ENCODE data around the gene ANG.
"Not testable (repeated sequence)": the region's sequence is repeated elsewhere in the genome, so short reads cannot be mapped to it uniquely, and the experiment has no call there.

ANG gene

DNA sequence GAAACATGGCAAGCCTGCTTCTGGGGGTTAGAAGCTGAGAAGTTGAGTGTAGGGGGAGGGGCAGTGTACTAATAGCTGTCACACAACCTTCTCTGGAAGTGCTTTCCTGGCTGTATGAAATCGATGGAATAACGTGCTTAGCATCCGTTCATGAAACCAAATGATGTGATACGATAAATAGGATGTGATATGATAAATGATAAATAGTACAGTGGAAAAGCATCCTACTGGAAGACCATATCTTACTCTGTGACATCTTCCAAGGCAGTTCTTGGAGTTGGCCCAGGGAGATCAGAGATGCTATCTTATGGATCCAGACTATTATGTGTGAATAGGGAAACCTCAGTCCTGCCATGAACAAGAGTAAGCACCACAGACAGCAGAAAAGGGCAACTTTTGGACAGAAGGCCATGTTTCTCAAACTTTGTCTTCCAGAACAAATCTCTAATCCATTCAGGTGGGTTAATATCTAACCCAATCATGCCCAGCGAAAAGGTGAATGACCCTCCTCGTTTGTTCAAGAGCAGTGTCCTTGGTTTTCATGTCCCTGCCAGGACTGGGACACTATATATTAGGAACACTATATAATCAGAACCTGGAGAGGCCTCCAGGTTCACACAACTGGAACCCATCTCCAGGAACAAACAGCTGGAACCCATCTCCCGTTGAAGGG is at the start of gene ANG:
Gene ANG, plus strand, starts transcription at position 598 of the 673 bp plus-strand sequence. CDS start 4,801 bp downstream, outside the sequence.
- no peak for DNase-seq

DNA sequence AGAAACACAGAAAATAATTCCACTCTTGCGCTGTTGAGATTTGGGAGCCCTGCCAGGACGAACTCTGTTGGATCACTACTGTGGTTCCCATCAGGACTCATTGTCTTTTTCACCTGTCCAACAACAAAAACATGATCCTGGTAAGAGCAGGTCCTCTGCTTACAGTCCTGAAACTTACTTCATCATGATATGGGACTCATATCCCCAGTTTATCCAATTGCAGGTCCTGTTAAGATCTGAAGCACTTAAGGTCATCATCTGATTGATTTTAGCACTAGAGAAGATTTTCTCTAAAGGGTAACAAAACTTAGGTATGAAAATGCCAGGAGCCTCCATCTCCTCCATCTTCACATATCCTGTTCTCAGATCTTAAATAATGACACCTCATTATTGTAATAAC is 47.0 kb upstream of the ANG start, which contains the start of gene OR6S1:
Gene OR6S1, minus strand, starts transcription at position 101 of the 400 bp plus-strand sequence. Its CDS starts 0 bp downstream, at position 101.
- no peak for DNase-seq

DNA sequence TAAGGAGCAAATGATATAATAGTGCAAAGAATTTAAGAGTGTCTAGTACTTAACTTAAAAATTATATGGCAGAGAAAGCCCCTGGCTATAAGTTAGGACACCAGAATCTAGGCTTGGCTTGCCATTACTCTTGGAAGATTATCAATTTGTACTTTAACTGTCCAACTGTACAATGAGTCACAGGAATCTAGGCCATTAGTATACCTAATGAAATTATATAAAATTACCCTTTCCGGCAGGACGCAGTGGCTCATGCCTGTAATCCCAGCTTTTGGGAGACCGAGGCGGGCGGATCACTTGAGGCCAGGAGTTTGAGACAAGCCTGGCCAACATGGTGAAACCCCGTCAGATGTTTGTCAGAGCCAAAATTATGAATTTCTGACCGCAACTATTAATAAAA is 46.4 kb upstream of the ANG start:
- DNase-seq, result no peak

DNA sequence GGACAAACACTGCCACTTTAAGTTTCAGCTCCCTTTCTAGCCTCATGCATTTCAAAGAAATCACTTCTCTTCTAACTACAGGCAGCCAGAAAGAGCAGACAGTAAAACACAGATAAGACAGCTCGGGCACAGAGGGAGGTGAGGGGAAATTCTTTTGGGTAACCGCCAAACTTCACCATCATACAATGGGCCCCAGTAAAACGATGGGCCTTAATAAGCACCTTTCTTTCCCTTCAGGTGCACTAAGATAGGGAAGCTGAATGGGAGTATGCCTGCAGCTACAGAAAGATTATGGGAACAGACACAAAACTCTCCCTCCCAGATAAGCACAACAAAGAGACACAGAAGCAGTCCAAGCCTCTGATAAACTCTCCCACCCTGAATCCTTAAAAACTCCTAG is 45.8 kb upstream of the ANG start:
- not testable (repeated sequence) for DNase-seq

GRCh38 chr14:20644520-20644919 is 44.0 kb upstream of the ANG start:
- no peak for DNase-seq

- no peak for DNase-seq
Measured at GRCh38 chr14:20645481-20645880, 43.1 kb upstream of the ANG start.

- no peak for DNase-seq
Measured at GRCh38 chr14:20652996-20653975, 35.3 kb upstream of the ANG start.

- DNase-seq, result no peak
Measured at GRCh38 chr14:20655851-20656250, 32.7 kb upstream of the ANG start.

- no peak for DNase-seq
Measured at GRCh38 chr14:20656274-20656673, 32.3 kb upstream of the ANG start.

GRCh38 chr14:20657216-20658211 is 31.1 kb upstream of the ANG start:
- DNase-seq, result no peak

DNA sequence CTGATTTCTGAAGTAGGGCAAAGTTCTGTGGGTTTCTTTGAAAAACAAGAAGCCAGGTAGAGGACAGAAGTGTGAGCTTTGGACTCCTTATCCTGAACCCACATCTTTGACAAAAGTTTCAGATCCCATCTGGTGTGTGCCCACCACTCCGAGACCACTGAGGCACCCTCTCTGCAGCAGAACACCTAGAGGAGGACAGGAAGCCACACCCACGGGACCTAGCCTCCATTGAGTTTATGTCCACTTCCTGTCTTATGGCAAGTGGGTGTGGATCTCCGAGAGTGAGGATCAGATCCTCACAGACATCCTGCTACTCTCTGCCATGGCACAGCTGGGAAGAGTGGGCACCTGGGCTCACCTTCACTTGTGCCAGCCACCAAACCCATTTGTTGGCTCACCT is 30.3 kb upstream of the ANG start:
- no peak for DNase-seq

- no peak for DNase-seq
Measured at GRCh38 chr14:20659336-20659735, 29.2 kb upstream of the ANG start.

- no peak for DNase-seq
Measured at GRCh38 chr14:20659813-20660395, 28.7 kb upstream of the ANG start.

- no peak for DNase-seq
Measured at GRCh38 chr14:20661197-20661596, 27.4 kb upstream of the ANG start.

GRCh38 chr14:20662968-20663732 is 25.4 kb upstream of the ANG start:
- DNase-seq, result peak; percentile 81

- DNase-seq, result not testable (repeated sequence)
Measured at GRCh38 chr14:20666400-20666961, 22.1 kb upstream of the ANG start.

GRCh38 chr14:20667957-20668356 is 20.6 kb upstream of the ANG start:
- no peak for DNase-seq

DNA sequence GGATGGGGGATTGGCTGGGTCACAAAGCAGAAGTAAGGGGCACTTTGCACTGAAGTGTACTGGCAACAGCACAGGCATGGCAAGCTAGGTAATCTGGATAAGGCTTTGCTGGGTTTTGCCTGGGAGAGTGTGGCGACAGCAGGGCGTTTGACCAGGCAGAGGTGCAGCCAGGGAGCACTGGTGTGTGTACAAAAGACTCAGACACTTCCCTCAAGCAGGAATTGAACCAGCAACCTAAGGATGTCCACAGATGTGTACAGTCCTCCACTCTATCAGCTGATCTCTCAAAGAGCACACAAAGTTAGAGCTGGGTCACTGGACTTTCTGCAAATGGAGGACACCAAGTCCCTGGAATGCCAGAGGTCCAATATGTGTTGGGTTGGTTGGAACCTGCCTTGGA is 19.6 kb upstream of the ANG start:
- DNase-seq, result no peak

DNA sequence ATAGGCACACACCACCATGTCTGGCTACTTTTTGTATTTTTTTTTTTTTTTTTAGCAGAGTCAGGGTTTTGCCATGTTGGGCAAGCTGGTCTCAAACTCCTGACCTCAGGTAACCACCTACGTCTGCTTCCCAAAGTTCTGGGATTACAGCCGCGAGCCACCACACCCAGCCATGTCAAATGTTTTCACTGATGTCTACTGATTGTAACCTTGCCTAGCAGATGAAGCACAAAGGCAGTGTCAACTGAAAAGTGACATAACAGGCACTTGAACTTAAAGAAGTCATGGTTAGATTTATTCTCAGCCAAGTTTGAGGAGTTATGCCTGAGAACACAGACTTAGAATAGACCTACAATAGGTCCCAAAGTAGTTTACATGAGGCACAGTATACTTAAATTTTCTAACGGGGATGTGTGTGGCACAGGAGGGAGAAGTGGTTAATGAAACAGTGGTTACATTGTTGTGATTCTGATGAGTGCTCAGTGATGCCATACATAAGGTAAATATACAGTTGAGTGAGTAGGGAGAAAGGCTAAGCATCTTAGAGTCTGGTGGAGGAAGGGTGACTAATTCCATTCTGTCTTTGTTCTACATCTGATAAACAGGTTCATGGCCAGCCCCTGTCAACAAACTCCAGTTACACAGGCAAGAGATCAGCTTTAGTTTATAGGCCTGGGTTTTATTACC is 16.8 kb upstream of the ANG start:
- no peak for DNase-seq

DNA sequence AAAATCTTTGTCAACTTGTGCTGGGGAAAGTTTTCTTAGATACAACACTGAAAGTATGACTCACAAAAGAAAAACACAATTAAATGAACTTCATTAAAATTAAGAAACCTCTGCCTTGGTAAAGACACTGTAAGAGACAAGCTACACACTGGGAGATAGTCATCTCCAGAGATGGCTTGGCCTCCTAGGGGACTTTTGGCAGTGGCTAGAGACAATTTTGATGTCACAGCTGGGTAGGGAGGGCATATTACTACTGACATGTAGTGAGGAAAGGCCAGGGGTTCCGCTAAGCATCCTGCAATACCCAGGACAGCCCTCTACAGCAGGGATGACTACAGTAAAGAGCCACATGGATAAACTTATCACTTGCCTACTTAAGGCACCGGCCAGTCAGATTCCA is 12.9 kb upstream of the ANG start:
- DNase-seq, result no peak

DNA sequence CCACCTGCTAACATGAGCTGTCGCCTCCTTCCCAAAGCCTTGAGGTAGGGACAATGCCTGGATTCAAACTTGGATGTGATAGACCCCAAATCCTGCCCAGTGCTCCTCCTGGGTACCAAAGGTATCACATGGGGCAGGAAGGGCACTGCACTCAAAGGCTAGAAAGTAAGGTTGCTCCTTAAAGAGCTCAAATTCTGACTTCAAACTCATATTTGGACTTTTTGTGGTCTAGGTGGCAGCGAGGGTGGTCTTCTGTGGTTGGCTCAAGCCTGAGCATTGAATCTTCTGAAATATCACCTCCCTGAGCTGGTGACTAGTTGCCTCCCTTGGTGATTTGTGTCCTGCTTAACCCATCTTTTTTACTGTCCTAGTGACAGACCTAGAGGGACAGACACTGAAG is 12.5 kb upstream of the ANG start:
- no peak for DNase-seq

All from CD4-positive, alpha-beta T cell treated with Interleukin-4 for 4 hours (primary cell).